ENCODE measurements around the gene RAB38.
A peak's percentile ranks its signal among the peaks of the same experiment; 100 is the strongest.

The RAB38 gene

GRCh38 chr11:88119561-88119960, 55.7 kb downstream of the RAB38 start:
- Histone ChIP-seq H2AK5ac (ENCODE audit: low read depth, low read length) (no peak overlapping the region), H4K91ac (ENCODE audit: low read depth, low read length, poor library complexity) (no peak overlapping the region), H3K4me3 (ENCODE audit: low read length in 2 of 2) (no peak overlapping the region), H3K23ac (ENCODE audit: low read depth, low read length, poor library complexity) (no peak overlapping the region), H3K9me3 (replicated peaks in 1 of 2; ENCODE audit: control insufficient read depth in 2 of 2, insufficient read depth in 1 of 2, low read depth in 1 of 2, low read length in 2 of 2) (no peaks in the 10 kb centered on the region), H2BK5ac (ENCODE audit: low read length) (no peak overlapping the region), H2BK12ac (ENCODE audit: low read length) (no peak overlapping the region), H2BK15ac (ENCODE audit: low read length) (no peak overlapping the region), H3K4me2 (ENCODE audit: insufficient read depth, low read length, poor library complexity, severe bottlenecking) (no peak overlapping the region), H3K79me1 (ENCODE audit: low read depth, low read length) (no peaks in the 10 kb centered on the region), H3K4ac (ENCODE audit: low read length) (no peak overlapping the region), H2BK120ac (ENCODE audit: low read depth, low read length) (no peak overlapping the region), H3K27me3 (ENCODE audit: control insufficient read depth in 3 of 3, insufficient read depth in 3 of 3, low read depth in 1 of 3, low read length in 3 of 3) (no peaks in the 10 kb centered on the region), H3K9ac (ENCODE audit: low read depth, low read length, poor library complexity) (no peak overlapping the region), H3K4me1 (ENCODE audit: control insufficient read depth in 2 of 2, insufficient read depth in 1 of 2, low read depth in 1 of 2, low read length in 2 of 2) (peaks cover 0 to 8% of the 10 kb centered on the region in 2 donors), H2AFZ (ENCODE audit: low read length) (no peak overlapping the region), H4K8ac (ENCODE audit: low read depth, low read length) (no peak overlapping the region), H3K14ac (ENCODE audit: low read length) (no peak overlapping the region), H3K27ac (replicated peaks; ENCODE audit: low read length) (no peak overlapping the region), H3K36me3 (replicated peaks in 1 of 2; ENCODE audit: control insufficient read depth in 2 of 2, insufficient read depth in 2 of 2, low read length in 2 of 2) (no peaks in the 10 kb centered on the region), H3K18ac (ENCODE audit: low read length) (no peak overlapping the region)
- no CpG with 5 or more reads among the region's 2 CpGs for WGBS, 2 donors (ENCODE audit: extremely low coverage in 2 of 2, insufficient read length in 2 of 2, insufficient replicate concordance in 1 of 2)
- DNase-seq (ENCODE audit: low spot score), result no peak

DNA sequence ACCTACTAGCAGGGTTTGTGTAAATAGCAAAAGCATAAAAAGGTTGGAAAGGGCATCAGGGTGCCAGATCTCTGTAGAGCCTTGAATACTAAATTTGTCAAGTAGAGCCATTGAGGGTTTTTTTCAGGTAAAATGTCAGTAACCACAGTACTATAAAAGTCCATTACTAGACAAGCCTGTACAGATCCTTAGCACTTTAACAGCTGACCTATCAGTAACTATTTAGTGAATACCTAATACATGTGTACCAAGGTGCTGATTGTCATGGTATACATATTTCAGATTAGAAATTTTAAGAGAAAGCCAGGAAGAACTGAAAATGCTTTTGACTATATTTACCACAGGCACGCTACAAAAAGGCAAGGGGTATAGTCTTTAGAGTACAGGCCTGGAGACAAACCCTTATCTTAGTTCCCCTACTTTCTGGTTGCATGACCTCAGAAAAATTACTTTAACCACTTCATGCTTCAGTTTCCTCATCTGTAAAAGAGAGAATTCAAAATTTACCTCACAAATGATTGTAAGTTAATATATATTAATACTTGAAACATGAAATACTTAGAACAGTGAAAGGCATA, 57.9 kb downstream of the RAB38 start:
- WGBS, 2 donors (ENCODE audit: extremely low coverage in 2 of 2, insufficient read length in 2 of 2, insufficient replicate concordance in 1 of 2), result no CpG with 5 or more reads among the region's 1 CpG
- H2AK5ac ChIP-seq (ENCODE audit: low read depth, low read length), result no peak overlapping the region
- DNase-seq (ENCODE audit: low spot score), result no peak
- no peak overlapping the region for H2BK12ac ChIP-seq (ENCODE audit: low read length)
- no peak overlapping the region for H3K4ac ChIP-seq (ENCODE audit: low read length)
- H2BK15ac ChIP-seq (ENCODE audit: low read length), result no peak overlapping the region
- no peak overlapping the region for H2AFZ ChIP-seq (ENCODE audit: low read length)
- no peak overlapping the region for H3K9ac ChIP-seq (ENCODE audit: low read depth, low read length, poor library complexity)
- H3K4me3 ChIP-seq (ENCODE audit: low read length in 2 of 2), result no peak overlapping the region
- no peaks in the 10 kb centered on the region for H3K9me3 ChIP-seq (replicated peaks in 1 of 2; ENCODE audit: control insufficient read depth in 2 of 2, insufficient read depth in 1 of 2, low read depth in 1 of 2, low read length in 2 of 2)
- H3K4me2 ChIP-seq (ENCODE audit: insufficient read depth, low read length, poor library complexity, severe bottlenecking), result no peak overlapping the region
- no peak overlapping the region for H2BK120ac ChIP-seq (ENCODE audit: low read depth, low read length)
- H3K18ac ChIP-seq (ENCODE audit: low read length), result no peak overlapping the region
- H3K14ac ChIP-seq (ENCODE audit: low read length), result no peak overlapping the region
- no peak overlapping the region for H4K8ac ChIP-seq (ENCODE audit: low read depth, low read length)
- peaks cover 0 to 8% of the 10 kb centered on the region in 2 donors for H3K4me1 ChIP-seq (ENCODE audit: control insufficient read depth in 2 of 2, insufficient read depth in 1 of 2, low read depth in 1 of 2, low read length in 2 of 2)
- no peaks in the 10 kb centered on the region for H3K36me3 ChIP-seq (replicated peaks in 1 of 2; ENCODE audit: control insufficient read depth in 2 of 2, insufficient read depth in 2 of 2, low read length in 2 of 2)
- H4K91ac ChIP-seq (ENCODE audit: low read depth, low read length, poor library complexity), result no peak overlapping the region
- H3K79me1 ChIP-seq (ENCODE audit: low read depth, low read length), result no peaks in the 10 kb centered on the region
- no peak overlapping the region for H3K23ac ChIP-seq (ENCODE audit: low read depth, low read length, poor library complexity)
- no peaks in the 10 kb centered on the region for H3K27me3 ChIP-seq (ENCODE audit: control insufficient read depth in 3 of 3, insufficient read depth in 3 of 3, low read depth in 1 of 3, low read length in 3 of 3)
- no peak overlapping the region for H3K27ac ChIP-seq (replicated peaks; ENCODE audit: low read length)
- H2BK5ac ChIP-seq (ENCODE audit: low read length), result no peak overlapping the region

DNA sequence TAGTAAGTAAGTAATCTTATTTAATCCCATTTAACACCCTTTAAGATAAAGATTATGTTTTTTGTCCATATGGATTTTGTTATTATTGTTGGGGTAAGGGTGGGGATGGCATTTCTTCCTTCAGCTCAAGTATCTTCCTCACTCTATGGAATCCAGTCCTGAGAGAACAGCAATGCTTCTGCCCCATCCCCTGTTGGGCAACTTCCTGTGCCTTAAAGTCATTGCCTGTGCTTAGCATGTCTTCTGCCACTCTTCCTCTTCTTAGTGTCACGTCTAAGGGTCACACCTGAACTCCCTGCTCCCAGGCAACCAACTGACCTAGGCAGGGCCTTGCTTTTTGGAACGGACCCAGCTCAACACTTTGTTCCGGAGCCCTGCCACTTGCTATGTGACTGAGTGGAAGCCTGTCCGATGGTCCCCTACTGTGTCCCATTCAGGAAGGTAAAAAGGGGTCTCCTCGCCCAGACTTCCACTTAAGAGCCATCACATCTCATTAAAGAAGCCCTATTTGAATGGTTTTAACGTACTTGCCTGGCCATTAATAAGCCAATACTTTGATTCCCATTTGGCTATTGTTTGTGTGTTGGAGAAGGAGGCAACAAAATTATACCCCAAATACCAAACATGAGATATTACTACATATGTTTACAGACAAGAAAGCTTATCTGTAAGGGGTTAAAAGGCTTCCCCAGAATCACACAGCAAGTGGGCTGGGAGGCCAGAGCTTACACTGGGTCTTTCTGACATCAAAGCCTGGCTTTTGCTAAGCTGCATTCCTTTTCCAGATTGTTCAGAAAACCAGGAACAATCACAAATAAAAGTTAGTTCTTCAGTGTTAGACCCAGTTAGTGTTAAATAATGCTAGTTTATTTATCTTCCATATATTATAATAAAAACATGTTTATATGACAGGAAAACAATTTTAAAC, 59.2 kb downstream of the RAB38 start:
- no peak overlapping the region for H3K18ac ChIP-seq (ENCODE audit: low read length)
- H3K36me3 ChIP-seq (replicated peaks in 1 of 2; ENCODE audit: control insufficient read depth in 2 of 2, insufficient read depth in 2 of 2, low read length in 2 of 2), result no peaks in the 10 kb centered on the region
- H2BK120ac ChIP-seq (ENCODE audit: low read depth, low read length), result no peak overlapping the region
- H3K9me3 ChIP-seq (replicated peaks in 1 of 2; ENCODE audit: control insufficient read depth in 2 of 2, insufficient read depth in 1 of 2, low read depth in 1 of 2, low read length in 2 of 2), result no peaks in the 10 kb centered on the region
- WGBS, 2 donors (ENCODE audit: extremely low coverage in 2 of 2, insufficient read length in 2 of 2, insufficient replicate concordance in 1 of 2), result no CpG with 5 or more reads among the region's 6 CpGs
- no peak overlapping the region for H3K4ac ChIP-seq (ENCODE audit: low read length)
- H3K4me3 ChIP-seq (ENCODE audit: low read length in 2 of 2), result no peak overlapping the region
- no peak overlapping the region for H2BK15ac ChIP-seq (ENCODE audit: low read length)
- no peak overlapping the region for H2BK12ac ChIP-seq (ENCODE audit: low read length)
- no peak overlapping the region for H3K14ac ChIP-seq (ENCODE audit: low read length)
- H3K4me1 ChIP-seq (ENCODE audit: control insufficient read depth in 2 of 2, insufficient read depth in 1 of 2, low read depth in 1 of 2, low read length in 2 of 2), result peaks cover 0 to 8% of the 10 kb centered on the region in 2 donors
- no peak overlapping the region for H2AK5ac ChIP-seq (ENCODE audit: low read depth, low read length)
- H3K27me3 ChIP-seq (ENCODE audit: control insufficient read depth in 3 of 3, insufficient read depth in 3 of 3, low read depth in 1 of 3, low read length in 3 of 3), result no peaks in the 10 kb centered on the region
- H3K27ac ChIP-seq (replicated peaks; ENCODE audit: low read length), result no peak overlapping the region
- H2BK5ac ChIP-seq (ENCODE audit: low read length), result no peak overlapping the region
- no peak overlapping the region for H4K8ac ChIP-seq (ENCODE audit: low read depth, low read length)
- H3K79me1 ChIP-seq (ENCODE audit: low read depth, low read length), result no peaks in the 10 kb centered on the region
- no peak overlapping the region for H4K91ac ChIP-seq (ENCODE audit: low read depth, low read length, poor library complexity)
- no peak overlapping the region for H2AFZ ChIP-seq (ENCODE audit: low read length)
- DNase-seq (ENCODE audit: low spot score), result peak; percentile 21
- H3K23ac ChIP-seq (ENCODE audit: low read depth, low read length, poor library complexity), result no peak overlapping the region
- no peak overlapping the region for H3K9ac ChIP-seq (ENCODE audit: low read depth, low read length, poor library complexity)
- no peak overlapping the region for H3K4me2 ChIP-seq (ENCODE audit: insufficient read depth, low read length, poor library complexity, severe bottlenecking)

DNA sequence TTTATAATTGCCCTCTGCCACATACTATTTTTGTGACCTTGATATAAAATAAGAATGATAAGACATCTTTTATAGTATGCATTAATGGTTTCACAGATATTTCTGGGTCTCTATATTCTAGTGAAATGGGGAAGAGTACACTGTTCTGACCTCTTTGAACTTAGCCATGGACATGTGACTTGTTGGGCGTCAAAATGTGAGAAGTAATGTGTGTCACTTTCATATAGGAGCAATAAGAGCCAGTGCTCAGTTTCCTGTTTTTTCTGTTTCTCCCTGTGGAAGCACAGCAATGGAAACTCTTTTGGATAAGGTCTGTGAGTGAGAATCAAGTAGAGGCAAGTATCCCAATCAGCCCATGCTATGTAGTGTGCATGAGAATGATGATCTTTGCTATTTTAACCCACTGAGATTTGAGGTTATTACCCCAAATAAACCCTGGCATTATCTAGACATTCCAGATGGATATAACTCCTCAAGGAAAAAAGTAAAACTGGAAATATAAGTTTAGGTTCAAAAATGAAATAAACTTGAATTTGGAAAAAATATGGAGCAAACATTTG, 60.7 kb downstream of the RAB38 start:
- Histone ChIP-seq H4K8ac (ENCODE audit: low read depth, low read length) (no peak overlapping the region), H3K27me3 (ENCODE audit: control insufficient read depth in 3 of 3, insufficient read depth in 3 of 3, low read depth in 1 of 3, low read length in 3 of 3) (no peaks in the 10 kb centered on the region), H3K27ac (replicated peaks; ENCODE audit: low read length) (no peak overlapping the region), H4K91ac (ENCODE audit: low read depth, low read length, poor library complexity) (no peak overlapping the region), H3K9ac (ENCODE audit: low read depth, low read length, poor library complexity) (no peak overlapping the region), H2AFZ (ENCODE audit: low read length) (no peak overlapping the region), H3K4me2 (ENCODE audit: insufficient read depth, low read length, poor library complexity, severe bottlenecking) (no peak overlapping the region), H2BK120ac (ENCODE audit: low read depth, low read length) (no peak overlapping the region), H3K9me3 (replicated peaks in 1 of 2; ENCODE audit: control insufficient read depth in 2 of 2, insufficient read depth in 1 of 2, low read depth in 1 of 2, low read length in 2 of 2) (no peaks in the 10 kb centered on the region), H2BK5ac (ENCODE audit: low read length) (no peak overlapping the region), H3K36me3 (replicated peaks in 1 of 2; ENCODE audit: control insufficient read depth in 2 of 2, insufficient read depth in 2 of 2, low read length in 2 of 2) (no peaks in the 10 kb centered on the region), H2AK5ac (ENCODE audit: low read depth, low read length) (no peak overlapping the region), H3K4me3 (ENCODE audit: low read length in 2 of 2) (no peak overlapping the region), H3K4me1 (ENCODE audit: control insufficient read depth in 2 of 2, insufficient read depth in 1 of 2, low read depth in 1 of 2, low read length in 2 of 2) (peaks cover 0 to 8% of the 10 kb centered on the region in 2 donors), H3K23ac (ENCODE audit: low read depth, low read length, poor library complexity) (no peak overlapping the region), H2BK15ac (ENCODE audit: low read length) (no peak overlapping the region), H3K4ac (ENCODE audit: low read length) (no peak overlapping the region), H3K18ac (ENCODE audit: low read length) (no peak overlapping the region), H3K14ac (ENCODE audit: low read length) (no peak overlapping the region), H2BK12ac (ENCODE audit: low read length) (no peak overlapping the region), H3K79me1 (ENCODE audit: low read depth, low read length) (no peaks in the 10 kb centered on the region)
- DNase-seq (ENCODE audit: low spot score), result no peak
- no CpG with 5 or more reads among the region's 1 CpG for WGBS, 2 donors (ENCODE audit: extremely low coverage in 2 of 2, insufficient read length in 2 of 2, insufficient replicate concordance in 1 of 2)

Measured in neuronal stem cell (in vitro differentiated cells).